HG03064 (cell line): Measurements from ENCODE around the gene CNN2.

ENCODE experiments used
- ATAC-seq: cut with Tn5 transposase; IDR thresholded peaks from one replicate; pipeline ENCODE4 v1.9.1; 2021; ENCODE audit warnings: low read depth; ENCODE audit not compliant: unreplicated experiment

CNN2 gene

DNA sequence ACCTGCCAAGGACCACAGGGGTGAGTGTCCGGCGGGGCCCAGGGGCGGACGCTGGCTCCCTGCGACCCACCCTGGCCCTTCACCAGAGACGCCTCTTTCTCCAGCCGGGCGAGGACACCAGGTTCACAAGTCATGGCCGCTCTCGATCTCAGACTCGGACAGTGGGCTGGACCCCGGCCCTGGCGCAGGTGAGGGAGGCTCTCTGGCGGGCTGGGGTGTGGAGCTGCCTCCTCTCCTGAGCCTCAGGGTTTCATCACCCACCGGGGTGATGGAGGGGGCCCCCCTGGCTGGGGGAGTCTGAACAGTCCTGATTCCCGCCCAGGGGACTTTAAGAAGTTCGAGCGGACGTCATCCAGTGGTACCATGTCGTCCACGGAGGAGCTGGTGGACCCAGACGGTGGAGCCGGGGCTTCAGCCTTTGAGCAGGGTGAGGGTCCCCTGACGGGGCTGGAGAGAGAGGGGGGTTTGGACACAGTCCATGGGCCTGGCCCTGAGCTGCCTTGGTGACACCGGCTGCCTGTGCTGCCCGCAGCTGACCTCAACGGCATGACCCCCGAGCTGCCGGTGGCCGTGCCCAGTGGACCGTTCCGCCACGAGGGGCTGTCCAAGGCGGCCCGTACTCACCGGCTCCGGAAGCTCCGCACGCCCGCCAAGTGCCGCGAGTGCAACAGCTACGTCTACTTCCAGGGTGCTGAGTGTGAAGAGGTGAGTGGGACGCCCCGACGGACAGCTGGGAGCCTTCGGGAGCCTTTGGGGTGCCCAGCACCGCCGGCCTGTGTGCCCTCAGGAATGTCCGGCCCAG, 54.2 kb downstream of the CNN2 start:
- ATAC-seq, result no peak

DNA sequence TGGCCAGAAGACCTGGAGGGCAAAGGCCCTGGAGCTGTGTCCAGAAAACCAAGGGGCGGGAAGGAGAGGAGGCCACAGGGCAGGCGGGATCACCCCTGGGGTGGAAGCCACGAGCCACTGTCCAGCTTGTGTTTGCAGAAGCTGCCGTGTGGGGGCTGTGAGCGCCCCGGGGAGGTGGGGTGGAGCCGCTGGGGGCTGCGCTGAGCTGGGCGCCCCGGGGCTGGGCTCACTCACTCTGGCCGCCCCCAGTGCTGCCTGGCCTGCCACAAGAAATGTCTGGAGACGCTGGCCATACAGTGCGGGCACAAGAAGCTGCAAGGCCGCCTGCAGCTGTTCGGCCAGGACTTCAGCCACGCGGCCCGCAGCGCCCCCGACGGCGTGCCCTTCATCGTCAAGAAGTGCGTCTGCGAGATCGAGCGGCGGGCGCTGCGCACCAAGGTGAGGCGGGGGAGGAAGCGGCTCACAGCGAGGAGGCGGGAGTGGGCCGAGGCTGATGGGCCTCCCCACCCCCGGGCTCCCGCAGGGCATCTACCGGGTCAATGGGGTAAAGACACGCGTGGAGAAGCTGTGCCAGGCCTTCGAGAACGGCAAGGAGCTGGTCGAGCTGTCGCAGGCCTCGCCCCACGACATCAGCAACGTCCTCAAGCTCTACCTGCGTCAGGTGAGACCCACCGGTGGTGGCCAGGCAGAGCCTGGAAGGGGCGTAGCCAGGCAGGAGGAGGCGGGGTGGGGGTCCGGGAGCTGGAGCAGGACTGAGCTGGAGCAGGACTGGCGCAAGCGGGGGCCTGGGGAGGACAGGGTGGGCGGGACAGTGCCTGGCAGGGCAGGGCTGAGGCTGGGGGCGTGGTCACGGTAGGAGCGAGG, 55.1 kb downstream of the CNN2 start:
- ATAC-seq, result no peak

DNA sequence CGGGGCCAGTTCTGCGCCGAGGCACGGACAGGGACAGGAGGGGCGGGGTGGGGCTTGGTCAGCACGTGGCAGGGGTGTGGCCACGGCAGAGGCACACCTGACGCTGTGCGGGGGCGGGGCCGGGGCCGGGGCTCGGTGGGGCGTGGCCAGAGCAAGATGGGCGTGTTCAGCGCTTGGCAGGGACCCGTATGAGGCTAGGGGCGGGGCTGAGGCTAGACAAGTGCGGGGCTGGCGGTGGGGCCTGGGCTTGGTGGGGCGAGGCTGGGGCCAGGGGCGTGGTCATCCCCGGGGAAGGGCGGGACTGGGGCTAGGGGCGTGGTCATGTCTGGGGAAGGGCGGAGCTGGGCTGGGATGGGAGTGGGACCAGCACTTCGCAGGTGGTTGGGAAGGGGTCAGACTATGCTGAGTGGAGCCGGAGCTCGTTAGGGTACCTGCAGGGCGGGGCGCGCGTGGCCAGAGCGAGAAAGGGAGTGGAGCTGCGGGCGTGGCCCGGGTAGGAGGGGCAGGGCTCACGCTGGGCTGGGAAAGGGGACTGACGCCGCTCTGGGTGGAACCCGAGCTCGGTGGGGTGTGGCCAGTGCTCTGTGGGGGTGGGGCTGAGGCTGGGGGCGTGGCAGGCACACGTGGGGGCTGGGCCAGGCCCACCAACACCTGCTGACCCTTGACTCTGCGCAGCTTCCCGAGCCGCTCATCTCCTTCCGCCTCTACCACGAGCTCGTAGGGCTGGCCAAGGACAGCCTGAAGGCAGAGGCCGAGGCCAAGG, 55.9 kb downstream of the CNN2 start:
- ATAC-seq, result no peak

DNA sequence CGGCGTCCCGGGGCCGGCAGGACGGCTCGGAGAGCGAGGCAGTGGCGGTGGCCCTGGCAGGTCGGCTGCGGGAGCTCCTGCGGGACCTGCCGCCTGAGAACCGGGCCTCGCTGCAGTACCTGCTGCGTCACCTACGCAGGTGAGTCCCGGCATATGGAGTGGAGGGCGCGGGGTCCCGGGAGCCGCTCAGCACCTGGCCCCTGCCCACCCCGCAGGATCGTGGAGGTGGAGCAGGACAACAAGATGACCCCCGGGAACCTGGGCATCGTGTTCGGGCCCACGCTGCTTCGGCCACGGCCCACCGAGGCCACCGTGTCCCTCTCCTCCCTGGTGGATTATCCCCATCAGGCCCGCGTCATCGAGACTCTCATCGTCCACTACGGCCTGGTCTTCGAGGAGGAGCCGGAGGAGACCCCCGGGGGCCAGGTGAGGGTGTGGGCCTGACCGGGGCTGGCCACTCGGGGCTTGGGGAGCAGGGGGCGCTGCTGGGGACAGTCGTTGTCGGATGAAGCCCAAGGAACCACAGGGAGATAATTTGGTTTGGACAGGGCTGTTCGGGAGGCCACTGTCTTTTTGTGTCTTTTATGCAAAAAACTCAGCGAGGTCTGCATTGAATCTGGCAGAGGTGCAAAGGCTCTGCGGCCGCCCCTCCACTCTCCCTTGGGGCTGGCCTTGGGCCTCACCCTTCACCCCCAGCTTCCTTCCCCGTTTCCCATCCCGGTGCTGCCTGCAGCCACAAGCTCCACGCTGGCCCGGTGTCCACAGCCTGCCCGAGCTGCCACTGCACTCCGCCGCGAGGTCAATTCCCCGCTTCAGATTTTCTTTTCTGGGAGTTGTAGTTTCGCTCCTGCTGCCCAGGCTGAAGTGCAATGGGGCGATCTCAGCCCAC, 56.8 kb downstream of the CNN2 start:
- ATAC-seq, result no peak

DNA sequence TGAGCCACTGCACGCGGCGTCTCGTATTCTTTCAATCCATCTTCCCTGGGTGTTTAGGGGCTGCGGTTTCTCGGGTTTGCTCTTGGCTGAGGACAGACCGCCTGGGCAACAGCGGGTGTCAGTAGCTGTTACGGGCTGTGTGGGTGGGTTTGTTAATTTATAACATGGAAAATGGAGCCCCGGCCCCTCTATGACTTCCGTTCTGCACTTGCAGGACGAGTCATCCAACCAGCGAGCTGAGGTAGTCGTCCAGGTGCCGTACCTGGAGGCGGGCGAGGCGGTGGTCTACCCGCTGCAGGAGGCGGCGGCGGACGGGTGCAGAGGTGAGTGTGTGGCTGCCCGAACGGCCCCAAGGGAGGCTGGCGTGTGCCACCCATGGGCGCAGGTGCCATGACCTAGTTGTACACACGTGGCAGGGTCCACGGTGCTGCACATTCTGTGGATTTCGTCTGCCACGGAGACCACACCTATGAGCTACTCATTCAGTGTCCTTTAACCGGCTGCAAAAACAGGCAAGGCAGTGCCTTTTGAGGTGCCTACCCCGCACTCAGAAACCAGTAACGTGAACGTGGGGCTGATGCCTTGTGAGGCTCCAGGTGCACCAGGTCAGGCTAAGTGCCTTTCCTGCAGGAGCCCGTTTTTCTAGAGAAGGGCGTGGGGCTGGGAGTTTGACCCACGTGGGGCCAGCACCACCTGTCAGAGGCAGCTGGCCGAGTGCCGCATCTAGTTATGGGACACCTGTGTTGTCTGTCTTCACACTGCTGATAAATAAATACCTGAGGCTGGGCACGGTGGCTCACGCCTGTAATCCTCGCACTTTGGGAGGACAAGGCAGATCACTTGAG, 57.8 kb downstream of the CNN2 start:
- no peak for ATAC-seq

DNA sequence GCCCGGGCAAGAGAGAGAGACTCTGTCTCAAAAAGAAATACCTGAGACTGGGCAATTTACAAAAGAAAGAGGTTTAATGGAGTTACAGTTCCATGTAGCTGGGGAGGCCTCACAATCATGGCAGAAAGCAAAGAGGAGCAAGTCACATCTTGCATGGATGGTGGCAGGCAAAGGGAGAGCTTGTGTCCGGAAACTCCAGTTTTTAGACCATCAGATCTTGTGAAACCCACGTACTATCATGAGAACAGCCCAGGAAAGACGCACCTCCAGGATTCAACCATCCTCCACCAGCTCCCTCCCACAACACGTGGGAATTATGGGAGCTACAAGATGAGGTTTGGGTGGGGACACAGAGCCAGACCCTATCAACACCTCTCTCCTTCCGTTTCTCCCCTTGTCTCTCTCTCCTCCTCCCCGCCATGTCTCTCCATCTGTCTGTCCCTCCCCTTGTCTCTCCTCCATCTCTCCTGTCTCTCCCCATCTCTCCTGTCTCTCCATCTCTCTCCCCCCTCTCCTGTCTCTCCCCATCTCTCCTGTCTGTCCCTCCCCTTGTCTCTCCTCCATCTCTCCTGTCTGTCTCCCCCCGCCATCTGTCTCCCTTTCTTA, 58.7 kb downstream of the CNN2 start:
- no peak for ATAC-seq

DNA sequence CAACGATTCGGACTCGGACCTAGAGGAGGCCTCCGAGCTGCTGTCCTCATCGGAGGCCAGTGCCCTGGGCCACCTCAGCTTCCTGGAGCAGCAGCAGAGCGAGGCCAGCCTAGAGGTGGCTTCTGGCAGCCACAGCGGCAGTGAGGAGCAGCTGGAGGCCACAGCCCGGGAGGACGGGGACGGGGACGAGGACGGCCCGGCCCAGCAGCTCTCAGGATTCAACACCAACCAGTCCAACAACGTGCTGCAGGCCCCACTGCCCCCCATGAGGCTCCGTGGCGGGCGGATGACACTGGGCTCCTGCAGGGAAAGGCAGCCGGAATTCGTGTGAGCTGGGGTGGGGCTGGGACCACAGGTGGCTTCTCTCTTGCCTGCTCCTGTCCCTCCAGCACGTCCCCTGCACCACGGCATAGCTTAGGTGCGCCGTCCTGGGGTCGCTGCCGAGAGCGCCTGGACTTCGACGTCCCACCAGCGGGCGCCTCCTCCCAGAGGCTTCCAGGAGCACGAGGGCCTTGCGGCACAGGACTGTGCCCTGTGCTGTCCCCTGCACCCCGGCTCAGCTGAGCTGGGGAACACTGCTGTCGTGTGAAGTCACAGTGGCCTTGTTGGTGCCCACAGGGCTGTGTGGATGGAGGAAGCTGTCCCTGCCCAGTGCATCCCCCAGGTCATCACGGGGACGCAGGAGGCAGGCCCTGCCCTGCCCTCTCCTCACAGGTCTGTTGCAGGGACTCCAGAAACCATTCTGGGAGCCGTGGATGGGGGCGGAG, 59.5 kb downstream of the CNN2 start:
- ATAC-seq, result no peak

DNA sequence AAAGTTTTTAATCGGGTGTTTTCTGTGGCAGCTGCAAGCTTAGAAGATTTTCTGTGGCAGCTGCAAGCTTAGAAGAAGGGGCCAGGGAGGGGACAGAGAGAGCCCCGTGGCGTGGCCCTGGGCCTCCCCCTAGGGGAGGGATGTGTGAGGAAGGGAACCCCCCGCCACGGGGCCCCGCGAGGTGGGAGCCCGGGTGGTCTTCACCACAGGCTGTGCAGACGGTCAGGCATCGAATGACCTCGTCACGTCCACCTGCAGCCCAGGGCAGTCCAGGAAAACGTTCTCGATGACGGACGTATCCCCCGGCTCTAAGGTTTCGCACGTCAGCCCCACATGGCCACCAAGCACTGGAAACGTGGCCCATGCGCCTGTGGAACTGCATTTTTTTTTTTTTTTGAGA, 60.2 kb downstream of the CNN2 start:
- no peak for ATAC-seq

DNA sequence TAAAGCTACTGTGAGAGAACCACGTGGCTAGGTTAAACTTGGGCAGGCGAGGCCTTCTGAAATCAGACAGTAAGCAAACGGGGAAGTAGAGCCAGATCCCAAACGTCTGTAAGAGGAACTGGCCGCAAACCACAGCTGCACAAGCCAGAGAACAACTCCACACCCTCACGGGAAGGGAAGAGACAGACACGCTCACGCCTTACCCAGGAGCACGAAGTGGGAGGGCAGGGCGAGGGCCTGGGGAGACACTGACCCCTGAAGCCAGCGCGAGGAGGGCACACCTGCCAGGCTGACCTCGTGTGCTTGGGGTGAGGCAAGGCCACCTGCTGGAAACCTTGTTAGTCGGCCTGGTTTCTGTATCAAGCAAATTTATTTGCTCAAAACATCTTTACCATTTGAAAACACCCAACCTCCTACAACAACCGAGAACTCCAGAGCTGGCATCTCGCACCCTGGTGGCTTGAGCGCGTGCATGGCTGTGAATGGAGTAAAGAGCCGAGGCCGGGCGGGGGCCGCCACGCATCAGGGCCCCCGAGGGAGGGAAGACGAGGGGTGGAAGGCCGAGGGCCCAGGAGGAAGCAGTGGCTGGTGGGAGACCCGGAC, 61.5 kb downstream of the CNN2 start:
- ATAC-seq, result no peak

DNA sequence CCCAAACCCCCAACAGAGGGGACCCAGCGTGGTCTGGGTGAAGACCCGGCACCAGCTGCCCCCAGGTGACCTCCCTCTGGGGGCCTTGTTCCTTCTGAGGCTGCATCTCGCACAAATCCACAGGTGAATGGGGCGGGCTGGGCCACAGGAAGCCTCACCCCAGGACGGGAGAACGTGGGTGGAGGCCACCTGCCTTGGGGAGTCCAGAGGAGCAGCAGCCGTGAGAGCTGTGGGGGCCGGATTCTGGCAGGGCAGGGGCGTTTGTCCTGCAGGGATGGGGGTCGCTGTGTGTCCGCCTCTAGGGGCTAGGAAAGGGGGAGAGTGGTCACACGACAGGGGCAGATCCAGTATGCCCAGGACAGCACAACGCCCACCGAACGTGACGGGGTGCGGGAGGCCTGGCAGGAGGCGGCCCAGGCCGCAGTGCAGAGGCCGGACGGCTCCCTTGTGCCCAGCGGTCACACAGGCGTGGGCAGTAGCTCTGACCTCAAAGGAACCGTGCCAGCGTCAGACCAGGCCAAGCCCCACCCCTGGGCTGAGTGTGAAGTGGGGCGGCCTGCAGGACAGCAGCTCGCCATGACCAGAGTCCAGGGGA, 62.1 kb downstream of the CNN2 start:
- ATAC-seq, result no peak
